Gastroesophageal sphincter (tissue), 3 donors: ENCODE measurements around the gene SPATA16.

Experiments
- CTCF ChIP-seq, 4 experiments: fragments of 200-600 bp in 2 of 4; fragments of 450-650 bp in 2 of 4; sonication (generic) in 1 of 4; IDR thresholded peaks; one replicate each; pipeline ENCODE4 v1.5.1; 2017 to 2019; ENCODE audit warnings: antibody characterized with exemption in 4 of 4, mild to moderate bottlenecking in 2 of 4, moderate library complexity in 2 of 4
- POLR2A ChIP-seq, 2 donors: fragments of 450-650 bp; IDR thresholded peaks; one replicate each; pipeline ENCODE4 v1.6.1; 2017; ENCODE audit warnings: antibody characterized with exemption in 2 of 2, mild to moderate bottlenecking in 2 of 2, moderate library complexity in 1 of 2
- POLR2AphosphoS5 ChIP-seq: sonication (generic); formaldehyde crosslinking; IDR thresholded peaks from one replicate; pipeline ENCODE4 v1.6.1; 2017; ENCODE audit warnings: antibody characterized with exemption

GRCh38 chr3:172869368-172869771 is 271.7 kb downstream of the SPATA16 start:
- TF ChIP-seq CTCF (IDR thresholded peaks at IDR 0.05) (no peak), POLR2A (IDR thresholded peaks at IDR 0.05) (no peak), POLR2AphosphoS5 (no peak)
